Inferior parietal cortex (tissue), 1 donor: Measurements from ENCODE around the gene HEG1.

Experiments
- DNase-seq: peaks from one replicate; pipeline ENCODE4 v3.0.0-alpha.2; 2016; ENCODE audit errors: extremely low spot score

The HEG1 gene

GRCh38 chr3:125069452-125069851, 13.7 kb upstream of the HEG1 start:
- DNase-seq, result no peak

DNA sequence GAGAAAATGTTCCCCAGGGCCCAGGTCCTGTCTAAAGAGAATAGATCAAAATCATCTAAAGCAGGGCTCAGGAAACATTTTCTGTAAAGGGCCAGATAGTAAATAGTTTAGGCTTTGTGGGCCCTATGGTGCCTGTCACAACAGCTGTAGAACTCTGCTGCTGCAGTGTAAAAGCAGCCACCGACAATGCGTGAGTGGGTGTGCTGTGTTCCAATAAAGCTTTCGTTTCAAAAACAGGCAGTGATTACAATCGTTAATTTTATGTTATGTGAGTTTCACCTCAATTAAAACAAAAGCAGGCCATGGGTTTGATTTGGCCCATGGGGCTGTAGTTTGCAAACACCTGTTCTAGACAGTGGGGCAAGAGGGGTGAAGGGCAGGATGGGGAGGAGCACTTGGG, 12.5 kb upstream of the HEG1 start:
- DNase-seq, result no peak

GRCh38 chr3:125067225-125067624, 11.4 kb upstream of the HEG1 start:
- no peak for DNase-seq

DNA sequence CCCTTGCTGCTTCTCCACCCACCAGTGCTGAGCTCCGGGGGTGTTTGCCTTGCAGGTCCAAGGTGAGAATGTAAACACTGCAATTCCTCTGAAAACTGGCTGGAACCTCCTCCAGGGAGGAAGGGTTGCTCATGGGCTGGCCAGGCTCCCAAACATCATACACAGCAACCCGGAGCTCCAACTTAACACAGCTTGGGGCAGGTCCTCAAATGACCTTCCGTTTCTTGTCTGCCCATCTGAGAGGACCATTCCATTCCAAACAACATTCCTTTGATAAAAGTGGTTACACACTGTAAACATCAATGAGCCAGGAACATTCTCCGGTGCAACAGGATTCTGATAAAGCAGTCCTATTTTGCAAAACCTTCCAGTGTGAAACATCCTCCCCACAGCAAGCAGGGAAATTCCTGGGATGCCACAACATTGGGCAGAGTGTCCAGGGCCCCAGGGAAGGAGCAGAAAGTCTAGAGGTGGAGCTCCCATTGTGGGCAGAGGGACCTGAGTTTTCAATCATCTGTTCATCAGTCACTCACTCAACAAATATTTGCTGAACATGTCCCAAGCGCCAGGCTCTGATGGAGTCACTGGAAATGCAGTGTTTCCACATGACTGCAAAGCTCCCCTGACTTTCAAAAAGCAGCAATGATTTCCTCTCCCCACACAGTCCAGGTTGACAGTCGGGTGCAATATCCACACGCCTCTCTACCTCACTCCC, 7.3 kb upstream of the HEG1 start:
- DNase-seq, result no peak

- DNase-seq, result no peak
These were observed 5.8 kb upstream of the HEG1 start for GRCh38 chr3:125061646-125062045.

DNA sequence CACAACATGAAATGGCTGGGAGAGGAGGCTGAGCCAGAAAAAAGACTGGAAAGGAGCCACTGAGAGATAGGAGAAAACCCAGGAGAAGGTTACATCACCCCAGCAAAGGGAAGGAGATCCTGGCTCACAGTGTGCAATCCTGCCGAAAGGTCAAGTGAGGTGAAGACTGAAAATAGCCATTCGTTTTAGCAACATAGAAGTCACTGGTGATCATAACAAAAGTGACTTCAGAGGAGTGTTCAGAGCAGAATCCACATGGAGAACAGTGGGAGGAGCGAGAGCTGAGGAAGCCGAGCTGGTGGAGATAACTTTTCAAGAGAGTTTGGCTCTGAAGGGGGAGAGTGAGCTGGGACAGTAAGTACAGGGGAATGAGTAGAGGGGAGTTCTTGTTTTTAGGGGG, 5.4 kb upstream of the HEG1 start:
- DNase-seq, result no peak

GRCh38 chr3:125059488-125060245, 3.9 kb upstream of the HEG1 start:
- DNase-seq, result no peak

GRCh38 chr3:125058959-125059358, 3.2 kb upstream of the HEG1 start:
- DNase-seq, result no peak

- no peak for DNase-seq
These were observed 2.7 kb upstream of the HEG1 start for GRCh38 chr3:125058529-125058928.

- no peak for DNase-seq
These were observed 1.5 kb upstream of the HEG1 start for GRCh38 chr3:125057186-125057850.

GRCh38 chr3:125055331-125055912, 375 bp downstream of the HEG1 start:
- no peak for DNase-seq

DNA sequence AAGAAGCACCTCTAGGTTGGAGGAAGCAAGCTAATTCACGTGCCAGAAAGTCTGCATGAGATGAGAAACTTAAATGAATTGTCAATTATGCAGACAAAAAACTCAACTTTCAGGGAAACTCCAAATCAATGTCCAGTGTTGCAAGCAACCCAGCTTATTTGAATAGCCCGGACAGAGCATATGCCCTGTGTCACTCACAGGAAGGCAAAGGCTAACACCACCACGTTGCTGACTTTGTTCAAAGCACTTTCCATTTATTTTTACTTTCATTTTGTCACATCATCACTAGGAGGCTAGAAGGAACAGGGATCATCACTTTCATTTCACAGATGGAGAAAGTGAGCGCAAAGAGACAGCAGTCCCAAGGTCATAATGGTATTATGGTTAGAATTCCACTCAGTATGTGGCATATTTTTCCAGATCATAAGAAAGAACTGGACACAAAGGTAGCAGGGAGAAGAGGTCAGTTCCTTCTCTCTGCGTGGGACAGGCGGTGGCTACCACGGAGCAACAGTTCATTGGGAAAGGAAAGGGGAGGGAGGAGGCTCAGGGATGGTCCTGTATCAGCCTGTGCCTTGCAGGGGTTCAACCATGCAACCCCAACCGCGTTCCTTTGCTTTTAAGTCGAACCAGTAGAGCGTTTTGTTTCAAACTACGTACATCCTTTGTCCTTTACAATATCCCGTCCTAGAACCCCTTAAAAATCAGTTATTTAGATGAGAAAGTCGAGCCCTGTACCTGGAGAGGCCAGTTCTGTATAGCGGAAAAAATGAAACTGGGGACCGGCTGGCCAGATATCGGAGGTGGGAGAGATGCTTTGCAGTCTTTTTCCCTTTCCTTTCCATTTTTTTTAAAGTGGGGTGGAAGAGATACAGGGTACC, 1.1 kb downstream of the HEG1 start:
- peak; percentile 53 for DNase-seq

DNA sequence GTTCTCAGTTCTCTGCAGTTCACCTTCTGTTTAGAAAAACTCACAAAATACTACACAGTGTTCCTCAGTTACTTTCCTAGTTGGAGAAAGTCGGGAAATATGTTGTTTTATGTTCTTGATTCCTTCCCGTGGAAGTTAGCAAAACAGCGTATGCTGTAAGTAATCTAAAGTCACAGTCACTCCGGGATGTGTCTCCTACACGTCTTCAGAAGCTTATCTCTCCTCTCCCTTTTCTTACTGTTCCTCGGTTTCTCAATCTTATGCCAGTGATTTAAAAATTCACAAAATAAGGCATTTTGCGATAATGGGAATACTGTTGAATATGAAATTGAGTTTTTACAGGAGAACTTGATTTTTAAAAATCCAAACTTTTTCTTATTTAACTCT, 1.7 kb downstream of the HEG1 start:
- no peak for DNase-seq

GRCh38 chr3:125053304-125053699, 2.5 kb downstream of the HEG1 start:
- no peak for DNase-seq

DNA sequence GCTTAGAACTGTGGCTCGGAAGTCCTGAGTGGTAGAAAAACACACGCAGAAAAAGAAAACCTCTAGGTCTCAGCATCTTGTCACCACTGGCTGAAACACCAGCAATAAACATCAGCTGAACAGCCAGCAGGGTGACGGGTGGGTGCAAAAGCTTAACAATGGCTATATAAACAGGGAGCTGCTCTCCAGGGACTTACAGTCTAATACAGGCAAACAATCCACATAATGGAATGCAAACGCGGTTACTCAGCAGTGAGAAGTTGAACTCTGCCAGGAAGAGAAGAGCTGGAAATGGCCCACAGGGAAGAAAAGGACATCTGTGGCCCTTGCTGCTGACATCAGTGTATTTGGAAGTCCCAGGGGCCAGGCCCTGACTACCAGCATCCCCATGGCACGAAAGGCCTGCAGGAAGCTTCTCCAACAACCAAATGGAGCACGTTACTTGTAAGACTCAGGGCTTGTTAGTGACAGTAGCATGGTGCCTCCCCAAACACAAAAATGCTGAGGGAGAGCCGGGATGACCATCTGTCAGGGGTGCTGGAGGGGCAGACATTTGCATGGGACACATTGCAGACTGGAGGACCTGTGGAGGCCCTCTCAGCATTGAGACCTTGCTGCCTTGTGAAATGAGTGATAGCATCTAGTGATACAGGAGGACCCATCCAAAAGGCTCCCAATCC, 3.0 kb downstream of the HEG1 start:
- peak; percentile 33 for DNase-seq

GRCh38 chr3:125051715-125052581, 3.8 kb downstream of the HEG1 start:
- peak; percentile 28 for DNase-seq

DNA sequence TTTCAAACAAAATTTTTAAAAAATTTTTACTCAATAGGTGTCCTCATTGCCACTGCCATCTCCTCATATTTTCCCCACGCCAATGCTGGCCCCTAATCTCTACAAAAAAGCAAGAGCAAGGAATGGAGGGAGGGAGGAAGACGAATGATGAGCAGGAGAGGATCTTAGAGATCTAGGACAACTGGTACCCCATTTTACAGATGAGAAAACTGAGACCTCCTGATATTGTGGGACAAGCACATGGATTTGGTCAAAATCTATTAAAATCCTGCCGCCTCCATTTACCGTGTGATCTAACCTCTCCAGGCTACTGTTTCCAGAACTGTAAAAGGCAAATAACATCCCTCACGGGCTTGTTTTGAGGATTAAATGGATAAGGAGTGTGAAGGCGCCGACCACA, 4.6 kb downstream of the HEG1 start:
- DNase-seq, result no peak

DNA sequence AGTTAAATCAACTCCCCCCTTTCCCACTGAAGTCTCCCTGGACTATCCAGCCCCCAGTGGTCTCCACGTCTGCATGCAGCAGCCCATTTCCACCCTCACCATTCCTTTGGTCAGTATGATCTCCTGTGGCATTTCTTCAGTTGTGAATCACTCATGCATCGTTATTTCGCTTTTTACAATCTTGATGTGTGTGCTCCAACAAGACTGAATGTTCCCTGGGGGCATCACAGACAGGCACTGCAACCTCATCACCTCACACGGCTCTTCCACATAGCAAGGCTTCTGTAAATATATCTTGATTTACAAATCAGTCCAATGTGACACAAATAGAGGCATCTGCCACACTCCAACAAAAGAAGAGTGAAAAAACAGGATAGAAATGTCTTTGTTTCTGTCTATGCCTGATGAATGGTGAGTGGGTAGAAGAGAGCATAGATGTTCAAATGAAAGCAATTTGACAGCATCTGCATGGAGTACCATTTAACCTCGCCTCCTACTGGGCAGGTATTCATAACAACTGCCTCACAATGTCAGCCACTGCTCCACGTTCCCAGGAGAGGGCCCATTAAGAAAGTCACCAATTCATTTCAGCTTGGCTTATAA, 5.2 kb downstream of the HEG1 start:
- DNase-seq, result no peak

DNA sequence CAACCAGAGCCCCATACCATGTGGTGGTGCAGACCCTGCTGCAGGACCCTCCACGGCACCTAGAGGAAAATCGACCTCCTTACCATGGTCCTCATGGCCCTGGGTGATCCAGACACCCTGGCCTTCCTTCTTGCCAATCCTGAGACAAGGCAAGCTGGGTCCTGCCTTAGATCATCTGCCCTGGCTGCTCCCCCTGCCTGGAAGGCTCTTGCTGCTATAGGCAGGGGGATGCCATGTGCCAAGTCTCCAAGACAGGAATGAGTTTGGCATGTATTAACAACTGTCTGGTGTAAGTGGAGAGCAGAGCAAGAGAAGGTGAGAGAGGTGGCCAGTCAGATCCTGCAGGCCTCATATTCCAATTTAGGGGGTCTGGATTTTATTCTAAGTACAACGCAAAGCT, 7.5 kb downstream of the HEG1 start:
- no peak for DNase-seq

DNA sequence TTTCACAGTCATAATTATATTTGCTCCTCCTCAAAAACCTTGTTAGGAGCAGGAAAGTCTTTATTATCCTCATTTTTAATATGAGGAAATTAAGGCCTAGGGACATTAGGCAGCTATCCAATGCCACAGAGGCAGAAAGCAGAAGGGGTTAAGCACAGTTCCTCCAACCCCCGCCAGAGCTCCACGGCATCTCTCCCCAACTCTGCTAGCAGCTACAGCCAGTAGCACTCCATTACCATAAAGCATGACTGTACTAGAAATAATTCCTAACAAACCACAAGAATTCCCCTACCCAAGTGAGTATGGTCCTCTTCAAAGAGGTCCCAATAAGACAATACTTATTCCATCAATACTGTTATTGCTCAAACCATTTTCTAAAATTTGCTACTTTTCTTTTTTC, 9.8 kb downstream of the HEG1 start:
- no peak for DNase-seq
